Suprapubic skin (tissue), 3 donors: ENCODE results near the gene IFI27L2.

ENCODE experiments used
- EP300 ChIP-seq: sonication (generic); formaldehyde crosslinking; IDR thresholded peaks from one replicate; pipeline ENCODE4 v1.6.1; 2017; ENCODE audit warnings: antibody characterized with exemption
- TF ChIP-seq, protein P1 (sequence below), 2 donors: fragments of 200-600 bp in 1 of 2; fragments of 450-650 bp in 1 of 2; sonication (generic) in 1 of 2; IDR thresholded peaks; one replicate each; pipeline ENCODE4 v1.5.1; 2016 to 2019; ENCODE audit warnings: antibody characterized with exemption in 2 of 2, mild to moderate bottlenecking in 1 of 2, moderate library complexity in 1 of 2

DNA sequence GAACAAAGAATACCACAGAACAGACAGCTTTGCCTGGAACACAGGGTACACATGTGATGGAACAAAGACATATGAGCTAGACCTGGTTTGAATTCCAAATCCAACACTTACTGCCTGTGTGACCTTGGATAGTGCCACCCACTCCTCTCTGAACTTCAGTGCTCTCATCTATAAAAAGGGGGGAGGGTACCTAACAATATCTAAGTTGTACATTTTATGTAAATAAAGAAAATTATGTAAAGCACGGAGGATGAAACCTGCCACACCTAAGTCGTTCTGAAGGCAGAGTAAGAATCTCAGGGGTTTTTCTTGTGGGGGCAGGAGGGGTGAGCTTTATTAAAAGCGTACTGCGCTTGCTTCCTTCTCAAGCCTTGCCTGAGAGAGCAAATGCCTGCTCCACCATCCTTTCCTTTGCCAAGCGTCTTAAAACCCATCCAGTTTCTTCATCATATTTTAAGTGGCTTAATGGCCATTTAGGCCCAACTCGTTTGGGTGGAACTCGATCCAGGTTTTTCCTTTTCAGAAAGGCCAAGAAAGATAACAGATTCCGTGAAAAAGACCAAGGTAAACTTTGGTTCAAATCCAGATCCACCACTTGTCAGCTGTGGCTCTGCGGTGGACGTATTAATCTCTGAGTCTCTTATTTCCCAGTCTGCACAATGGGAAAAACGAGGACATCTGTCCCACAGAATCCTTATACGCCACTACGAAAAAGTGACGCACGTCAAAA lies 49.3 kb downstream of the IFI27L2 start:
- TF ChIP-seq EP300: no peak
- TF ChIP-seq, protein P1, sequence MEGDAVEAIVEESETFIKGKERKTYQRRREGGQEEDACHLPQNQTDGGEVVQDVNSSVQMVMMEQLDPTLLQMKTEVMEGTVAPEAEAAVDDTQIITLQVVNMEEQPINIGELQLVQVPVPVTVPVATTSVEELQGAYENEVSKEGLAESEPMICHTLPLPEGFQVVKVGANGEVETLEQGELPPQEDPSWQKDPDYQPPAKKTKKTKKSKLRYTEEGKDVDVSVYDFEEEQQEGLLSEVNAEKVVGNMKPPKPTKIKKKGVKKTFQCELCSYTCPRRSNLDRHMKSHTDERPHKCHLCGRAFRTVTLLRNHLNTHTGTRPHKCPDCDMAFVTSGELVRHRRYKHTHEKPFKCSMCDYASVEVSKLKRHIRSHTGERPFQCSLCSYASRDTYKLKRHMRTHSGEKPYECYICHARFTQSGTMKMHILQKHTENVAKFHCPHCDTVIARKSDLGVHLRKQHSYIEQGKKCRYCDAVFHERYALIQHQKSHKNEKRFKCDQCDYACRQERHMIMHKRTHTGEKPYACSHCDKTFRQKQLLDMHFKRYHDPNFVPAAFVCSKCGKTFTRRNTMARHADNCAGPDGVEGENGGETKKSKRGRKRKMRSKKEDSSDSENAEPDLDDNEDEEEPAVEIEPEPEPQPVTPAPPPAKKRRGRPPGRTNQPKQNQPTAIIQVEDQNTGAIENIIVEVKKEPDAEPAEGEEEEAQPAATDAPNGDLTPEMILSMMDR (IDR thresholded peaks at IDR 0.05): no peak
